ENCODE measurements around the gene OR6M1.

Gene OR6M1

DNA sequence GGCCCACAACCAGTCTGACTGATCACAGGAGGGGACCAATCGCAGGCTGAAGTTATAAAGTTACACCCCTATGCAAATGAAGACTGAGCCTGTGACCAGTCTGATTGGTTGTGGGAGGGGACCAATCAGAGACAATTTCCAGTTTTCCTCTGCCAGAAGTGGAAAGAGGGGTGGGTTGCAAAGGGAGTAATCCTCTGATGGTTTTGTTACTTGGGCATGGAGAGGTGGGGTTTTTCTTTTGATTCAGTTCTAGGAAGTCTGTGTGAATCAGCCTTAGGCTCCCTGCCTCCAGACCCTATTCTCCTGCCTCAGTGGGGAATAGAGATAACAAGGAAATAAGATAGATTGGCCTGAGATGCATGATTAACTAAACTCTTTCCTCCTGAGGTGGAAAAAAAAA is 9.9 kb downstream of the OR6M1 start:
- TF ChIP-seq ZNF384 (IDR thresholded peaks at IDR 0.05), result no peak
- no peak for TF ChIP-seq SUZ12 (IDR thresholded peaks at IDR 0.05)
- no peak for TF ChIP-seq SP1 (IDR thresholded peaks at IDR 0.05)
- TF ChIP-seq FOXK2 (IDR thresholded peaks at IDR 0.05), result no peak
- TF ChIP-seq LEF1 (IDR thresholded peaks at IDR 0.05; ENCODE audit: borderline replicate concordance), result no peak
- TF ChIP-seq PKNOX1 (IDR thresholded peaks at IDR 0.05), result no peak
- CTCF ChIA-PET, result no interaction called here
- POLR2A ChIA-PET, result no interaction called here
- DNase-seq (ENCODE audit: extremely low spot score), result no peak

- ChIA-PET CTCF (no interaction called here), POLR2A (no interaction called here)
- TF ChIP-seq FOXK2 (IDR thresholded peaks at IDR 0.05) (no peak), FOXA1 (IDR thresholded peaks at IDR 0.05) (no peak)
- no peak for DNase-seq (ENCODE audit: extremely low spot score)
Measured at GRCh38 chr11:123783536-123783935, 22.6 kb downstream of the OR6M1 start.

DNA sequence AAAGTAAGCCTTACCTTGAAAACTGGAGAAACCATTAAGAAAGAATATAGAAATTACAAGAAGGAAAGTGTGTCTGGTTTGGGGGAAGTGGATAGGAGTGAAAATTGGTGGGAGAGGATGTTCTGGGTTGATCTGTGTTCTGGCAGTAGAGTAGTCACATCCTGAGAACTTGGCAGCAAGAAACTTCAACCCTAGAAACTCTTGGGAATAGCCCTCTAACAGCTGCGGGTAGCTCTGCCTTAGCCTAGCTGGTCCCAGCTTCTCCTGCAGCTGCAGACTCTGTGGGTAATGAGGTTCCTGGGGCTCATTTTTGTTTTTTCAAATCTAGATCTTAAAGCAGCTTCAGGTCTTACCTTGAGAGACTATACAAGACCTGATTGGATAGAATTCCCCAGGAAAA is 27.6 kb downstream of the OR6M1 start:
- TF ChIP-seq CTBP1 (IDR thresholded peaks at IDR 0.05; ENCODE audit: borderline replicate concordance), result no peak
- no peak for TF ChIP-seq ELF4 (IDR thresholded peaks at IDR 0.05)
- TF ChIP-seq ZNF384 (IDR thresholded peaks at IDR 0.05), result no peak
- TF ChIP-seq SP1 (IDR thresholded peaks at IDR 0.05), result no peak
- TF ChIP-seq LEF1 (IDR thresholded peaks at IDR 0.05; ENCODE audit: borderline replicate concordance), result no peak
- TF ChIP-seq ARNT (IDR thresholded peaks at IDR 0.05), result no peak
- no peak for TF ChIP-seq FOXM1 (IDR thresholded peaks at IDR 0.05; ENCODE audit: borderline replicate concordance)
- no peak for TF ChIP-seq PKNOX1 (IDR thresholded peaks at IDR 0.05)
- no peak for TF ChIP-seq L3MBTL2 (conservative IDR thresholded peaks at IDR 0.05)
- TF ChIP-seq NFRKB (IDR thresholded peaks at IDR 0.05), result no peak
- no peak for TF ChIP-seq BHLHE40 (IDR thresholded peaks at IDR 0.05; ENCODE audit: borderline replicate concordance)
- no peak for TF ChIP-seq HDGF (IDR thresholded peaks at IDR 0.05; ENCODE audit: borderline replicate concordance)
- no peak for TF ChIP-seq SUZ12 (IDR thresholded peaks at IDR 0.05)
- TF ChIP-seq FOXK2 (IDR thresholded peaks at IDR 0.05), result no peak
- no peak for TF ChIP-seq FOXA1 (IDR thresholded peaks at IDR 0.05)
- POLR2A ChIA-PET, result no interaction called here
- CTCF ChIA-PET, result no interaction called here
- DNase-seq (ENCODE audit: extremely low spot score), result no peak

DNA sequence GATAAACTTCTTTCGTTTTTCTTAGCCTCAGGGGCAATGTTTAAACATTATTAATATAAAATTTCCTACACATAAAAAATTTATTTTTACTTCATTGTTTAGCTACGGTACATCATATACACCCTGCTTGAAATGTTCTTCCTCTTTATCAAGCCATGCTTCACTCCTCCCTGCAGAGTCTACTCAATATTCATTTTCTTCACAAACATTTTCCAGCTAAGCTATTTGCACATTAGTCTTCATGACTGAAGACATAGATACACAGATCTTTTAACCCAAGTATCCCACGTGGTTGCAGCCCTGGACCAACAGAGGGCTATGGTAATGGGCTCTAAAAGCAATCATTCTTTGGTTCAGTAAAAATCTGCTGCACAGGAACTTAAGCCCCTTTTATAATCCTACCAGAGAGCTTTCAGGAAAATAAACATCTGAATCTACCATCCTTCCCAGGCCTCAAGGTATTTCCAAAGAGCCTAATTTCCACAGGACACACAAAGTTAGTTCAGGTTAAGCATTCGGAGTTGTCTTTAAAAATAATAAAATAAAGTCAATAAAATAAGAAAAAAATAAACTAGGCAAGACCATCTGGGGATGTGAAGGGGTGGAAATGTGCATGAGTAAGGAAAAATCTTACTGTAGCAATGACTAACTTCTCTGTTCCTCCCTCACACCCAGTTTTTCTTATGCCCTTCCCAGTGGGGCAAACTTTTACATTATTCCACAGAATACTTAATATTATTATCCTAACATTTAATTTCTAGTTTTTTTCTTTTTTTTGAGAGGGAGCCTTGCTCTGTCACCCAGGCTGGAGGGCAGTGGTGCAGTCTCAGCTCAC is 30.2 kb downstream of the OR6M1 start:
- CTCF ChIA-PET, result no interaction called here
- POLR2A ChIA-PET, result no interaction called here

GRCh38 chr11:123775289-123775688 is 30.9 kb downstream of the OR6M1 start:
- ChIA-PET CTCF (no interaction called here), POLR2A (no interaction called here)
- DNase-seq (ENCODE audit: extremely low spot score), result no peak
- no peak for TF ChIP-seq ELF4 (IDR thresholded peaks at IDR 0.05)
- no peak for TF ChIP-seq FOXM1 (IDR thresholded peaks at IDR 0.05; ENCODE audit: borderline replicate concordance)
- TF ChIP-seq HDGF (IDR thresholded peaks at IDR 0.05; ENCODE audit: borderline replicate concordance), result no peak

More for the DNA sequence above, 30.2 kb downstream of the OR6M1 start:
- TF ChIP-seq CTBP1 (IDR thresholded peaks at IDR 0.05; ENCODE audit: borderline replicate concordance) (no peak), FOXA1 (IDR thresholded peaks at IDR 0.05) (no peak), TARDBP (IDR thresholded peaks at IDR 0.05) (no peak), HDGF (IDR thresholded peaks at IDR 0.05; ENCODE audit: borderline replicate concordance) (no peak), FOXK2 (IDR thresholded peaks at IDR 0.05) (no peak), LEF1 (IDR thresholded peaks at IDR 0.05; ENCODE audit: borderline replicate concordance) (no peak), SP1 (IDR thresholded peaks at IDR 0.05) (no peak), PKNOX1 (IDR thresholded peaks at IDR 0.05) (no peak), SUZ12 (IDR thresholded peaks at IDR 0.05) (no peak), L3MBTL2 (conservative IDR thresholded peaks at IDR 0.05) (no peak), BHLHE40 (IDR thresholded peaks at IDR 0.05; ENCODE audit: borderline replicate concordance) (no peak), ARNT (IDR thresholded peaks at IDR 0.05) (no peak)
- DNase-seq (ENCODE audit: extremely low spot score), result no peak

- ChIA-PET POLR2A (no interaction called here), CTCF (no interaction called here)
- DNase-seq (ENCODE audit: extremely low spot score), result no peak
- no peak for TF ChIP-seq FOXK2 (IDR thresholded peaks at IDR 0.05)
- TF ChIP-seq ARNT (IDR thresholded peaks at IDR 0.05), result no peak
- no peak for TF ChIP-seq NFRKB (IDR thresholded peaks at IDR 0.05)
- TF ChIP-seq SP1 (IDR thresholded peaks at IDR 0.05), result no peak
- no peak for TF ChIP-seq HDGF (IDR thresholded peaks at IDR 0.05; ENCODE audit: borderline replicate concordance)
- TF ChIP-seq FOXA1 (IDR thresholded peaks at IDR 0.05), result no peak
- no peak for TF ChIP-seq ZNF384 (IDR thresholded peaks at IDR 0.05)
- TF ChIP-seq PKNOX1 (IDR thresholded peaks at IDR 0.05), result no peak
- TF ChIP-seq ELF4 (IDR thresholded peaks at IDR 0.05), result no peak
- TF ChIP-seq BHLHE40 (IDR thresholded peaks at IDR 0.05; ENCODE audit: borderline replicate concordance), result no peak
- no peak for TF ChIP-seq SUZ12 (IDR thresholded peaks at IDR 0.05)
- TF ChIP-seq LEF1 (IDR thresholded peaks at IDR 0.05; ENCODE audit: borderline replicate concordance), result no peak
- no peak for TF ChIP-seq TARDBP (IDR thresholded peaks at IDR 0.05)
- TF ChIP-seq CTBP1 (IDR thresholded peaks at IDR 0.05; ENCODE audit: borderline replicate concordance), result no peak
Measured at GRCh38 chr11:123773959-123774358, 32.2 kb downstream of the OR6M1 start.

Measured in HEK293T (cell line).